HUES48 (cell line): ENCODE data around the gene DPF3.

Experiments used
- H3K27ac ChIP-seq: one replicate; pipeline ENCODE4 v1.7.0; 2013; ENCODE audit warnings: low read depth, low read length, inconsistent platforms
- H3K27me3 ChIP-seq: 2 replicates; pipeline ENCODE4 v1.6.1; 2013; ENCODE audit warnings: mild to moderate bottlenecking, low read length; ENCODE audit not compliant: control insufficient read depth, insufficient read depth
- H3K36me3 ChIP-seq: 2 replicates; pipeline ENCODE4 v1.6.1; 2013; ENCODE audit warnings: low read length; ENCODE audit not compliant: control insufficient read depth, insufficient read depth
- H3K4me1 ChIP-seq: 2 replicates; pipeline ENCODE4 v1.6.1; 2013; ENCODE audit warnings: mild to moderate bottlenecking, low read length; ENCODE audit not compliant: control insufficient read depth, insufficient read depth
- H3K4me3 ChIP-seq: 2 replicates; pipeline ENCODE4 v1.5.1; 2013; ENCODE audit warnings: mild to moderate bottlenecking, low read depth, low read length
- H3K9ac ChIP-seq: 2 replicates; pipeline ENCODE4 v1.6.1; 2013; ENCODE audit warnings: mild to moderate bottlenecking, low read depth, low read length, moderate library complexity
- H3K9me3 ChIP-seq: 2 replicates; pipeline ENCODE4 v1.6.1; 2013; ENCODE audit warnings: low read length; ENCODE audit not compliant: control insufficient read depth, insufficient read depth

DPF3 gene

GRCh38 chr14:72573725-72574417 is 320.0 kb downstream of the DPF3 start:
- no peak overlapping the region for H3K4me3 ChIP-seq
- H3K9me3 ChIP-seq = no peaks in the 10 kb centered on the region
- no peaks in the 10 kb centered on the region for H3K4me1 ChIP-seq
- no peaks in the 10 kb centered on the region for H3K36me3 ChIP-seq
- H3K27ac ChIP-seq = no peak overlapping the region
- H3K27me3 ChIP-seq = no peaks in the 10 kb centered on the region
- no peak overlapping the region for H3K9ac ChIP-seq
